Neural cell (in vitro differentiated cells): ENCODE data around the gene DGCR6L.
"Not testable (repeated sequence)": the region's sequence is repeated elsewhere in the genome, so short reads cannot be mapped to it uniquely, and the experiment has no call there.

Experiments used
- CTCF ChIP-seq: fragments of 450-650 bp; IDR thresholded peaks from 2 replicates; pipeline ENCODE4 v1.5.1; 2014; ENCODE audit warnings: antibody characterized with exemption, mild to moderate bottlenecking, moderate library complexity; ENCODE audit not compliant: poor library complexity, severe bottlenecking
- EP300 ChIP-seq: fragments of 450-650 bp; conservative IDR thresholded peaks from 2 replicates; pipeline ENCODE4 v1.6.1; 2014; ENCODE audit warnings: antibody characterized with exemption, mild to moderate bottlenecking, moderate library complexity; ENCODE audit not compliant: poor library complexity, severe bottlenecking
- EZH2 ChIP-seq: fragments of 200-600, 300-800 bp; shearing (Covaris generic), sonication (generic); IDR thresholded peaks from 2 replicates; pipeline ENCODE4 v1.6.1; 2014; ENCODE audit warnings: antibody characterized with exemption, low read length, borderline replicate concordance, mild to moderate bottlenecking; ENCODE audit not compliant: insufficient read depth, poor library complexity, severe bottlenecking
- MXI1 ChIP-seq: fragments of 450-650 bp; conservative IDR thresholded peaks from 2 replicates; pipeline ENCODE4 v1.6.1; 2014; ENCODE audit warnings: antibody characterized with exemption, mild to moderate bottlenecking; ENCODE audit not compliant: poor library complexity, severe bottlenecking
- POLR2AphosphoS5 ChIP-seq: IDR thresholded peaks from 2 replicates; pipeline ENCODE4 v1.6.1; 2012
- RAD21 ChIP-seq: fragments of 450-650 bp; conservative IDR thresholded peaks from 2 replicates; pipeline ENCODE4 v1.6.1; 2014; ENCODE audit warnings: antibody characterized with exemption, mild to moderate bottlenecking, moderate library complexity
- TAF1 ChIP-seq: IDR thresholded peaks from 2 replicates; pipeline ENCODE4 v1.6.1; 2012; ENCODE audit warnings: low read depth
- TF ChIP-seq, protein P1 (sequence below): IDR thresholded peaks from 2 replicates; pipeline ENCODE4 v1.6.1; 2012; ENCODE audit warnings: borderline replicate concordance

DNA sequence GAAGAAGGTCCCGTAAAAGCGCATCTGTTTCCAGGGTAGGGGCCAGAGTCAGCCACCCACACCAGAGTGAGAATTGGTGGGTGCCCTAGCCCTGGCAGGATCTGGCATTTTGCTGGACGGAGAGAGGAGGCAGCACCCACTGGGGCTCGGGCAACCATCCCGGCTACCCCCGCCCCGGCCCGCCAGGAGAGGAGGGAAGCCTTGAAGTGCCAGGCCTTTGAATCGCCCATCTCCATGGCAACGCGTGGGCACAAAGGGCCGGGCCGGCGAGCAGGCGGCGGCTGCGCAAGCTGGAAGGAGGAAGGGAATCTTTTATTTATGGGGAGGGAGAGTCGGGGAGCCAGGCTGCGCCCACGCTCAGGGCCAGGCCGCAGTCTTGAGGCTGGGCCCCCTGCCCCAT, 39.7 kb downstream of the DGCR6L start:
- not testable (repeated sequence) for TF ChIP-seq CTCF, RAD21, POLR2AphosphoS5, TAF1, EP300, EZH2, MXI1
- TF ChIP-seq, protein P1, sequence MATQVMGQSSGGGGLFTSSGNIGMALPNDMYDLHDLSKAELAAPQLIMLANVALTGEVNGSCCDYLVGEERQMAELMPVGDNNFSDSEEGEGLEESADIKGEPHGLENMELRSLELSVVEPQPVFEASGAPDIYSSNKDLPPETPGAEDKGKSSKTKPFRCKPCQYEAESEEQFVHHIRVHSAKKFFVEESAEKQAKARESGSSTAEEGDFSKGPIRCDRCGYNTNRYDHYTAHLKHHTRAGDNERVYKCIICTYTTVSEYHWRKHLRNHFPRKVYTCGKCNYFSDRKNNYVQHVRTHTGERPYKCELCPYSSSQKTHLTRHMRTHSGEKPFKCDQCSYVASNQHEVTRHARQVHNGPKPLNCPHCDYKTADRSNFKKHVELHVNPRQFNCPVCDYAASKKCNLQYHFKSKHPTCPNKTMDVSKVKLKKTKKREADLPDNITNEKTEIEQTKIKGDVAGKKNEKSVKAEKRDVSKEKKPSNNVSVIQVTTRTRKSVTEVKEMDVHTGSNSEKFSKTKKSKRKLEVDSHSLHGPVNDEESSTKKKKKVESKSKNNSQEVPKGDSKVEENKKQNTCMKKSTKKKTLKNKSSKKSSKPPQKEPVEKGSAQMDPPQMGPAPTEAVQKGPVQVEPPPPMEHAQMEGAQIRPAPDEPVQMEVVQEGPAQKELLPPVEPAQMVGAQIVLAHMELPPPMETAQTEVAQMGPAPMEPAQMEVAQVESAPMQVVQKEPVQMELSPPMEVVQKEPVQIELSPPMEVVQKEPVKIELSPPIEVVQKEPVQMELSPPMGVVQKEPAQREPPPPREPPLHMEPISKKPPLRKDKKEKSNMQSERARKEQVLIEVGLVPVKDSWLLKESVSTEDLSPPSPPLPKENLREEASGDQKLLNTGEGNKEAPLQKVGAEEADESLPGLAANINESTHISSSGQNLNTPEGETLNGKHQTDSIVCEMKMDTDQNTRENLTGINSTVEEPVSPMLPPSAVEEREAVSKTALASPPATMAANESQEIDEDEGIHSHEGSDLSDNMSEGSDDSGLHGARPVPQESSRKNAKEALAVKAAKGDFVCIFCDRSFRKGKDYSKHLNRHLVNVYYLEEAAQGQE, result not testable (repeated sequence)
